Transverse colon (tissue), 4 donors: ENCODE data around the gene GTPBP10. TPM values are rescaled to one million over a fixed set of nuclear protein-coding genes. Genes with fewer than 3 reads are reported as not detected.

Experiments used
- DNase-seq: peaks from one replicate; pipeline ENCODE4 v3.0.0-alpha.2; 2019
- H3K27ac ChIP-seq, 4 donors: fragments of 200-600 bp; sonication (generic); 2 replicates each; pipeline ENCODE4 v1.5.1; 2016 to 2018; ENCODE audit warnings: inconsistent platforms in 4 of 4
- H3K27me3 ChIP-seq: fragments of 200-600 bp; sonication (generic); 2 replicates; pipeline ENCODE4 v1.5.1; 2017; ENCODE audit warnings: inconsistent platforms
- H3K36me3 ChIP-seq, 4 donors: fragments of 200-600 bp; sonication (generic); 2 replicates each; pipeline ENCODE4 v1.5.1; 2017 to 2019; ENCODE audit warnings: inconsistent platforms in 4 of 4
- H3K4me1 ChIP-seq, 4 donors: fragments of 200-600 bp; sonication (generic); 2 replicates each; pipeline ENCODE4 v1.5.1; 2017 to 2020; ENCODE audit warnings: inconsistent platforms in 4 of 4
- H3K4me3 ChIP-seq, 4 donors: fragments of 200-600 bp; sonication (generic); 1 replicate in 1 of 4; 2 replicates in 3 of 4; pipeline versions ENCODE4 v1.5.1 to v1.6.1; 2017 to 2019; ENCODE audit warnings: inconsistent platforms in 4 of 4
- H3K9me3 ChIP-seq, 2 donors: fragments of 200-600 bp; sonication (generic); 2 replicates each; pipeline ENCODE4 v1.5.1; 2017 to 2019; ENCODE audit warnings: inconsistent platforms in 2 of 2
- EP300 ChIP-seq: sonication (generic); formaldehyde crosslinking; IDR thresholded peaks from one replicate; pipeline ENCODE4 v1.6.1; 2017; ENCODE audit warnings: antibody characterized with exemption, low read depth
- POLR2A ChIP-seq: fragments of 450-650 bp; IDR thresholded peaks from one replicate; pipeline ENCODE4 v1.6.1; 2016; ENCODE audit warnings: antibody characterized with exemption, mild to moderate bottlenecking, moderate library complexity
- POLR2AphosphoS5 ChIP-seq, 3 donors: sonication (generic); formaldehyde crosslinking; IDR thresholded peaks; one replicate each; pipeline ENCODE4 v1.6.1; 2016; ENCODE audit warnings: antibody characterized with exemption in 3 of 3
- WGBS, 2 donors: methylation state at CpG; one replicate each; pipeline ENCODE4 v1.1.5; 2018; ENCODE audit warnings: low coverage in 1 of 2; 5-methylcytosine and 5-hydroxymethylcytosine counted together
- in situ Hi-C, 4 donors: fragments of 200-750 bp; cut with MboI; loops; one replicate each; pipeline versions ENCODE4 v1.15.0 to v1.15.1; 2017; ENCODE audit warnings: low sequenced_read_pairs in 3 of 4, low pct_ligation_motif_present in 1 of 4, low pct_unique_long_range_greater_than_20kb in 1 of 4
- intact Hi-C: fragments of 100-400 bp; cut with DNase I; formaldehyde crosslinking; loops from one replicate; pipeline ENCODE4 v1.15.1; 2023; ENCODE audit warnings: low total_unique reads
- total RNA-seq, 4 donors: library from RNA; depleted of rRNA; stranded (reverse); fragments of >200 nt; gene quantifications; one replicate each; pipeline ENCODE4 v1.1.0, GENCODE V29; 2016
- TF ChIP-seq, protein P1 (sequence below), 5 experiments: fragments of 200-600 bp in 3 of 5; fragments of 450-650 bp in 2 of 5; sonication (generic) in 3 of 5; IDR thresholded peaks; 1 replicate in 2 of 5; 2 replicates in 3 of 5; pipeline ENCODE4 v1.5.1; 2016 to 2017; ENCODE audit warnings: antibody characterized with exemption in 5 of 5, inconsistent platforms in 3 of 5, mild to moderate bottlenecking in 2 of 5, moderate library complexity in 1 of 5

The GTPBP10 gene
- total RNA-seq, 4 donors from 2014 or later, result 1.5 to 71.0 (median 19.6) TPM

DNA sequence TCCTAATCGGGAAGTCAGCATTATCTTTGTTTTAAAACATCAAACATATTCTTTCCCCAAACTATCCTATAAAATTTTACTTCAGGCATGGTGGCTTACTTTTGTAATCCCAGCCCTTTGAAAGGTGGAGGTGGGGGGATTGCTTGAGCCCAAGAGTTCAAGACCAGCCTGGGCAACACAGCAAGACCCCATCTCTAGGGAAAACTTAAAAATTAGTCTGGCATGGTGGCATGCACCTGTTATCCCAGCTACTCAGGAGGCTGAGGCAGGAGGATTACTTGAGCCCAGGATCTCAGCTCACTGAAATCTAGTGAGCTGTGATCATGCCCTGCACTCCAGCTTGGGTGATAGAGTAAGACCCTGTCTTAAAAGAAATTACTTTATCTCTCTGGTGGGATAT, 61.6 kb downstream of the GTPBP10 start:
- 93 to 100% methylated on average over 1 of the region's 1 CpG for WGBS, 2 donors

DNA sequence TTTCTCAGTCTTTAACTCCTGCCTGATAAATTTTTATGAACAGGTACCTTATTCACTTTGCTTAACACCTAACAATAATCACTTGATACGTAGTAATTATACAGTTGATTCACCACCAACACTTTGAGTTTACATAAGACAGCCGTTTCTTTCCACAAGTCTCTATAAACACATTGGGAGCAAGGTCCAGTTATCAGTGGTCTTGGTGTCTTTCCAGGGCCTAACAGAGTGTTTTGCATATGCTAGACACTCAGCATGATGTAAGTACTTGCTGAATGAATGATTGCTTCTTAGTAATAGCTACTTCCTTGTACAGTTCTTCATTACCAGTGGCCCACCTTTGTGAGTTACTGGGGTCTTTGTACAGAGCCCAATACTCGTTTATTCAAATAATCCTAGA, 63.2 kb downstream of the GTPBP10 start:
- TF ChIP-seq POLR2AphosphoS5 (IDR thresholded peaks at IDR 0.05) (peak in 2 of 3 donors; percentile 8 to 22), EP300 (no peak), POLR2A (no peak)
- TF ChIP-seq, protein P1, sequence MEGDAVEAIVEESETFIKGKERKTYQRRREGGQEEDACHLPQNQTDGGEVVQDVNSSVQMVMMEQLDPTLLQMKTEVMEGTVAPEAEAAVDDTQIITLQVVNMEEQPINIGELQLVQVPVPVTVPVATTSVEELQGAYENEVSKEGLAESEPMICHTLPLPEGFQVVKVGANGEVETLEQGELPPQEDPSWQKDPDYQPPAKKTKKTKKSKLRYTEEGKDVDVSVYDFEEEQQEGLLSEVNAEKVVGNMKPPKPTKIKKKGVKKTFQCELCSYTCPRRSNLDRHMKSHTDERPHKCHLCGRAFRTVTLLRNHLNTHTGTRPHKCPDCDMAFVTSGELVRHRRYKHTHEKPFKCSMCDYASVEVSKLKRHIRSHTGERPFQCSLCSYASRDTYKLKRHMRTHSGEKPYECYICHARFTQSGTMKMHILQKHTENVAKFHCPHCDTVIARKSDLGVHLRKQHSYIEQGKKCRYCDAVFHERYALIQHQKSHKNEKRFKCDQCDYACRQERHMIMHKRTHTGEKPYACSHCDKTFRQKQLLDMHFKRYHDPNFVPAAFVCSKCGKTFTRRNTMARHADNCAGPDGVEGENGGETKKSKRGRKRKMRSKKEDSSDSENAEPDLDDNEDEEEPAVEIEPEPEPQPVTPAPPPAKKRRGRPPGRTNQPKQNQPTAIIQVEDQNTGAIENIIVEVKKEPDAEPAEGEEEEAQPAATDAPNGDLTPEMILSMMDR (IDR thresholded peaks at IDR 0.05), result no peak
- Histone ChIP-seq H3K4me3 (no peak overlapping the region), H3K27ac (peak overlapping the region; percentile 58 to 70 (median 63)), H3K36me3 (no peaks in the 10 kb centered on the region), H3K27me3 (no peaks in the 10 kb centered on the region), H3K4me1 (peaks cover 5 to 50% (median 18%) of the 10 kb centered on the region in 4 donors), H3K9me3 (no peaks in the 10 kb centered on the region)
- DNase-seq, result peak; percentile 18
- intact Hi-C loops (no loop called here), in situ Hi-C loops (loop anchor here in 2 of 4 donors (25.0 kb wide), 1 partner anchor 247 kb away; the partner anchor contains the start of gene STEAP1 (in 2 of the 2))
- 23 to 32% methylated on average over 3 of the region's 3 CpGs for WGBS, 2 donors

More for the DNA sequence above, 61.6 kb downstream of the GTPBP10 start:
- no peaks in the 10 kb centered on the region for H3K9me3 ChIP-seq
- in situ Hi-C loops (loop anchor here in 2 of 4 donors (25.0 kb wide), 1 partner anchor 246 kb away; the partner anchor contains the start of gene STEAP1 (in 2 of the 2)), intact Hi-C loops (no loop called here)
- peak overlapping the region in 1 of 4 donors; percentile 70 for H3K27ac ChIP-seq
- H3K36me3 ChIP-seq, result no peaks in the 10 kb centered on the region
- H3K4me1 ChIP-seq, result peaks cover 5 to 57% (median 24%) of the 10 kb centered on the region in 4 donors
- DNase-seq, result no peak
- H3K4me3 ChIP-seq, result no peak overlapping the region
- no peaks in the 10 kb centered on the region for H3K27me3 ChIP-seq
- TF ChIP-seq EP300 (no peak), POLR2A (no peak), POLR2AphosphoS5 (IDR thresholded peaks at IDR 0.05) (no peak)
- TF ChIP-seq, protein P1 (IDR thresholded peaks at IDR 0.05), result no peak

- H3K36me3 ChIP-seq, result no peaks in the 10 kb centered on the region
- TF ChIP-seq, protein P1 (IDR thresholded peaks at IDR 0.05), result no peak
- TF ChIP-seq POLR2AphosphoS5 (IDR thresholded peaks at IDR 0.05), result peak in 2 of 3 donors; percentile 38 to 60
- intact Hi-C loops (no loop called here), in situ Hi-C loops (loop anchor here in 2 of 4 donors (25.0 kb wide), 1 partner anchor 249 kb away; the partner anchor contains the start of gene STEAP1 (in 2 of the 2))
- peak overlapping the region; percentile 44 to 70 (median 58) for H3K27ac ChIP-seq
- peaks cover 5 to 42% (median 16%) of the 10 kb centered on the region in 4 donors for H3K4me1 ChIP-seq
- 55 to 73% methylated on average over 2 of the region's 2 CpGs for WGBS, 2 donors
- H3K4me3 ChIP-seq, result no peak overlapping the region
- DNase-seq, result no peak
- no peaks in the 10 kb centered on the region for H3K9me3 ChIP-seq
- H3K27me3 ChIP-seq, result no peaks in the 10 kb centered on the region
Observed at GRCh38 chr7:90411510-90411909, 65.0 kb downstream of the GTPBP10 start.

- TF ChIP-seq POLR2A (no peak), EP300 (no peak), POLR2AphosphoS5 (IDR thresholded peaks at IDR 0.05) (no peak)
- TF ChIP-seq, protein P1 (IDR thresholded peaks at IDR 0.05), result peak; percentile 24 to 68 (median 45)
- Histone ChIP-seq H3K9me3 (no peaks in the 10 kb centered on the region), H3K36me3 (no peaks in the 10 kb centered on the region), H3K27ac (peak overlapping the region in 1 of 4 donors; percentile 70), H3K4me3 (no peak overlapping the region), H3K27me3 (no peaks in the 10 kb centered on the region), H3K4me1 (peaks cover 5 to 42% (median 16%) of the 10 kb centered on the region in 4 donors)
- in situ Hi-C loops, result loop anchor here in 2 of 4 donors (25.0 kb wide), 1 partner anchor 250 kb away; the partner anchor contains the start of gene STEAP1 (in 2 of the 2)
- peak; percentile 66 for DNase-seq
- 90 to 92% methylated on average over 2 to 11 of the region's 11 CpGs for WGBS, 2 donors
- intact Hi-C loops, result no loop called here
Observed at GRCh38 chr7:90412458-90413184, 66.1 kb downstream of the GTPBP10 start.
